GM12878 (cell line): Measurements from ENCODE around the gene SOX10. TPM values are rescaled to one million over a fixed set of nuclear protein-coding genes. Genes with fewer than 3 reads are reported as not detected.

ENCODE experiments used
- ATAC-seq: fragments of 200-7000 bp; cut with Tn5 transposase; 3 replicates; pipeline ENCODE4 v1.9.1; 2020; ENCODE audit warnings: mild to moderate bottlenecking, moderate library complexity
- BruUV-seq: library from RNA; stranded (reverse); fragments of 400-500 nt; replicated peaks from 2 replicates; lab custom pipeline; 2021; lab: Mats Ljungman, UMichigan
- CTCF ChIA-PET: fragments of 300-600 bp; sonication (Branson Sonifier 250); formaldehyde crosslinking; extraction: SDS; loops from one replicate; lab custom pipeline; 2021; ENCODE audit warnings: inconsistent platforms; lab: Yijun Ruan, JAX
- POLR2A ChIA-PET: fragments of 350-600 bp; formaldehyde crosslinking; extraction: SDS; loops from one replicate; lab custom pipeline; 2021; ENCODE audit warnings: inconsistent platforms; lab: Charles Lee
- RAD21 ChIA-PET: fragments of 300-600 bp; sonication (Branson Sonifier 250); formaldehyde crosslinking; loops from one replicate; lab custom pipeline; 2023; ENCODE audit warnings: antibody characterized with exemption; ENCODE audit not compliant: unreplicated experiment; lab: Charles Lee
- SMC1A ChIA-PET: fragments of 300-600 bp; sonication (Branson Sonifier 250); formaldehyde crosslinking; loops from one replicate; lab custom pipeline; 2023; ENCODE audit not compliant: unreplicated experiment, uncharacterized antibody; lab: Charles Lee
- DNase-seq: peaks from one replicate; pipeline ENCODE4 v3.0.0-alpha.2; 2011; ENCODE audit warnings: low read depth, low spot score
- FAIRE-seq: peaks from 3 replicates; lab custom pipeline; 2011; peaks lifted over from hg19 to GRCh38; lab: Jason Lieb, UNC
- H2AFZ ChIP-seq: 2 replicates; pipeline ENCODE4 v1.6.0; 2011; ENCODE audit warnings: low read depth, low read length, control low read depth; ENCODE audit not compliant: control insufficient read depth
- H3K27ac ChIP-seq: 2 replicates; pipeline ENCODE4 v1.5.1; 2011; ENCODE audit warnings: control low read depth; ENCODE audit not compliant: control insufficient read depth, insufficient read depth
- H3K27me3 ChIP-seq, 2 experiments: replicated peaks in 1 of 2; 2 replicates each; pipeline versions ENCODE4 v1.6.0 to v1.6.1; 2011; ENCODE audit warnings: low read length in 1 of 2; ENCODE audit not compliant: control insufficient read depth in 2 of 2, insufficient read depth in 2 of 2
- H3K36me3 ChIP-seq, 2 experiments: 2 replicates each; pipeline ENCODE4 v1.5.1; 2011; ENCODE audit warnings: low read length in 1 of 2; ENCODE audit not compliant: control insufficient read depth in 2 of 2, insufficient read depth in 2 of 2
- H3K4me1 ChIP-seq: 2 replicates; pipeline ENCODE4 v1.6.1; 2011; ENCODE audit warnings: mild to moderate bottlenecking, low read length, moderate library complexity, mixed read lengths; ENCODE audit not compliant: control insufficient read depth, insufficient read depth
- H3K4me2 ChIP-seq: 2 replicates; pipeline ENCODE4 v1.6.0; 2011; ENCODE audit warnings: control low read depth; ENCODE audit not compliant: control insufficient read depth, insufficient read depth
- H3K4me3 ChIP-seq: fragments of 200-600 bp; sonication (generic); 2 replicates; pipeline ENCODE4 v1.5.1; 2016
- H3K79me2 ChIP-seq: 2 replicates; pipeline ENCODE4 v1.6.0; 2011; ENCODE audit warnings: low read length; ENCODE audit not compliant: control insufficient read depth, insufficient read depth
- H3K9ac ChIP-seq: 2 replicates; pipeline ENCODE4 v1.8.0; 2011; ENCODE audit warnings: low read length, control low read depth, mixed read lengths; ENCODE audit not compliant: control insufficient read depth, insufficient read depth
- H3K9me3 ChIP-seq: replicated peaks from 3 replicates; pipeline ENCODE4 v1.5.1; 2011; ENCODE audit warnings: mild to moderate bottlenecking, low read length; ENCODE audit not compliant: control insufficient read depth, insufficient read depth
- H4K20me1 ChIP-seq: 2 replicates; pipeline ENCODE4 v1.6.0; 2011; ENCODE audit not compliant: control insufficient read depth, insufficient read depth
- NR2C2 ChIP-seq: IDR thresholded peaks from 2 replicates; pipeline ENCODE4 v1.6.1; 2011; ENCODE audit warnings: borderline replicate concordance, low read depth; ENCODE audit not compliant: control insufficient read depth, insufficient read length
- NRF1 ChIP-seq: conservative IDR thresholded peaks from 2 replicates; pipeline ENCODE4 v1.6.1; 2011; ENCODE audit warnings: mild to moderate bottlenecking, low read depth, low read length, improper control_type of control experiment
- RB1 ChIP-seq: fragments of 450-650 bp; formaldehyde crosslinking; IDR thresholded peaks from 2 replicates; pipeline ENCODE4 v1.6.1; 2017; ENCODE audit warnings: mild to moderate bottlenecking, borderline replicate concordance
- TBL1XR1 ChIP-seq: IDR thresholded peaks from 2 replicates; pipeline ENCODE4 v1.6.1; 2012; ENCODE audit warnings: low read depth, low read length, improper control_type of control experiment
- ZBTB33 ChIP-seq: fragments of 450-650 bp; IDR thresholded peaks from 2 replicates; pipeline ENCODE4 v1.6.1; 2017; ENCODE audit warnings: mild to moderate bottlenecking
- ZNF24 ChIP-seq: fragments of 450-650 bp; IDR thresholded peaks from 2 replicates; pipeline ENCODE4 v1.6.1; 2017; ENCODE audit warnings: antibody characterized with exemption, mild to moderate bottlenecking
- ZNF622 ChIP-seq: fragments of 450-650 bp; IDR thresholded peaks from 2 replicates; pipeline ENCODE4 v1.6.1; 2017; ENCODE audit warnings: mild to moderate bottlenecking, inconsistent platforms
- WGBS: methylation state at CpG from one replicate; pipeline ENCODE4 v1.1.6; 2016; ENCODE audit warnings: low lambda C conversion rate; ENCODE audit not compliant: insufficient replicate concordance, insufficient coverage; ENCODE audit errors: missing lambda C conversion rate; 5-methylcytosine and 5-hydroxymethylcytosine counted together
- in situ Hi-C: fragments of 300-500 bp; cut with MboI; formaldehyde crosslinking; loops from 9 replicates; pipeline ENCODE4 v1.14.3; 2018; ENCODE audit warnings: mixed read lengths
- intact Hi-C: fragments of 100-400 bp; cut with micrococcal nuclease; formaldehyde crosslinking; loops from one replicate; pipeline ENCODE4 v1.14.2; 2022; ENCODE audit not compliant: unreplicated experiment
- polyA plus RNA-seq, 11 experiments: library from polyadenylated mRNA; depleted of rRNA in 4 of 11; unstranded in 6 of 11; stranded (reverse) in 5 of 11; fragments of >200 nt; fragmentation: Nextera tagmentation in 4 of 11; fragmentation: Illumina TruSeq in 1 of 11; extraction: Ambion mirVana in 4 of 11; extraction: Trizol in 1 of 11; gene quantifications; 1 replicate in 1 of 11; 2 replicates in 10 of 11; pipeline versions ENCODE4 v1.2.1 to v1.2.3, GENCODE V29; 2011 to 2016; ENCODE audit warnings: inconsistent platforms in 2 of 11, missing spikeins in 2 of 11, low read depth in 1 of 11
- total RNA-seq, 4 experiments: library from RNA; depleted of rRNA in 3 of 4; stranded (reverse); fragments of >200 nt in 3 of 4; fragmentation: Illumina TruSeq in 1 of 4; extraction: Trizol in 1 of 4; gene quantifications; 2 replicates each; pipeline versions ENCODE4 v1.2.1 to v1.2.3, GENCODE V29; 2013 to 2021

SOX10 gene
- total and polyA plus RNA-seq, 10 of the 15 experiments (the other 5 are each of a cell fraction or from before 2014, with no cell fraction given): 0.05 TPM; not detected in 9

DNA sequence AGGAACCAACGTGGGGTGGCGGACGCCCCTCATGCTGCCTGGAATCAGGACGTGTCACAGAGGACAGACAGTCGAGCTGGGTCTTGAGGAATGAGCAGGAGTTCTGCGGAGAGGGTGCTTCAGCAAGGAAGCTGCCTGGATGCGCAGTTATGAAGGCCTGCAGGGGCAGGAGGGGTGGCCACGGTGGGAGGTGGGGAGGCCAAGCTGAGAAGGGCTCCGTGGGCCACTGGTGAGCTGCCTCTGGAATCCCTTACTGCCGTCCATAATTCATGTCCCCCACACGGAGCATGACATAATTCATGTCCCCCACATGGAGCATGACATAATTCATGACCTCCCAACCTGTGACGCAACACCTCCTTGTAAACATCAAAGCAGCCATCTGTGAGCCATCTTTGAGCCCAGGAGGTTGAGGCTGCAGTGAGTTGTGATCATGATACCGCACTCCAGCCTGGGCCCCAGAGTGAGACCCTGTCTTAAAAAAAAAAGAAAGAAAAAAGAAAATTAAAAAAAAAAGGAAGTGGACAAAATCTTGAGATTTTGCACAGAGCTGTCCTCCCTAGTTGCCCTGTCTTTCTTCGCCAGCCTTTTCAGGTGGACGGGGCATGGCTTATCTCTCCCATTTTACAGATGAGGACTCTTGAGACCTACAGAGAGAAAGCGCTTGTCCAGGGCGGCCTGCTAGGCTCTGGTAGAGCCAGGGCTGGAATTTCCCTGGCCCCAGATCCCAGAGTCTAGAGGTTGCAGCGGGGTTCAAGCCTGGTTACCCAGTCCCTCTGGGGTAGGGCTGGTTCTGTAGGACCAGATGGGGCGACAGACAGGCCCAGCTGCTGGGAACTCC lies 48.5 kb upstream of the SOX10 start (continued):
- TF ChIP-seq RB1: no peak
- TF ChIP-seq NR2C2: no peak
- TF ChIP-seq TBL1XR1: no peak
- no peak for TF ChIP-seq NRF1
- no peak for TF ChIP-seq ZNF622

DNA sequence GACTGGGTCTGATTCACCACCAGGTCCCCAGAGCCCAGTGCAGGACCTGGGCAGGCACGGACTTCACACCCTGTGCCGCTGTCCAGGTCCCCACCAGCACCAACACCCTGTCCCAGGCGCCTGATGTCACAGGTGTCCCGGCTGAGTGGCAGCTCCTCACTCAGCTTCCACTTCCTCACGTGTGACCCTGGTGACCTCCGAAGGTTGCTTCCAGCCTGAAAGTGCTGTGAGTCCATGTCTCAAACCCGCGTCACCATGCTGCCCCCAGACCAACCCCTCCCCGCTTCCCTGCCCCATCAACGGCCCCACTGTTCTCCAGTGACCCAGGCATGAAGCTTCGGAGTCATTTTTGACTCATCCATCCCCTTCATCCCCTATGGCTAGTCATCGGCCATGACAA lies 47.1 kb upstream of the SOX10 start:
- TF ChIP-seq ZBTB33: no peak
- no peak for TF ChIP-seq ZNF24
- no peak overlapping the region for H3K4me3 ChIP-seq
- H3K9ac ChIP-seq: no peak overlapping the region
- H3K79me2 ChIP-seq: no peaks in the 10 kb centered on the region
- peaks cover 7% of the 10 kb centered on the region; the same call in 1 of the 2 replicates for H3K4me1 ChIP-seq
- ChIA-PET SMC1A (no interaction called here), CTCF (no interaction called here), POLR2A (no interaction called here), RAD21 (no interaction called here)
- H3K27ac ChIP-seq: no peak overlapping the region
- in situ Hi-C loops: no loop called here
- WGBS: 39% methylated on average over 11 of the region's 12 CpGs
- no peaks in the 10 kb centered on the region for H3K36me3 ChIP-seq
- no peak for ATAC-seq
- H2AFZ ChIP-seq: no peak overlapping the region
- no peak for FAIRE-seq
- BruUV-seq: no TSS peak
- intact Hi-C loops: no loop called here
- no peaks in the 10 kb centered on the region; a peak in 1 of 4 replicates for H3K27me3 ChIP-seq
- no peaks in the 10 kb centered on the region for H4K20me1 ChIP-seq
- no peak for DNase-seq
- H3K9me3 ChIP-seq: no peaks in the 10 kb centered on the region
- H3K4me2 ChIP-seq: no peak overlapping the region
